ENCODE data around the gene ATP2C1. TPM values are rescaled to one million over a fixed set of nuclear protein-coding genes. Genes with fewer than 3 reads are reported as not detected.

The ATP2C1 gene
- total RNA-seq, 2 experiments from 2014 or later: 40.9 to 44.0 TPM

GRCh38 chr3:130976706-130977105, 82.8 kb downstream of the ATP2C1 start:
- Mint-ChIP-seq H3K9me3 (no peaks in the 10 kb centered on the region), H3K4me3 (no peak overlapping the region), H3K27ac (no peak overlapping the region), H3K4me1 (ENCODE audit: low read depth) (no peaks in the 10 kb centered on the region), H3K27me3 (no peaks in the 10 kb centered on the region), H3K36me3 (ENCODE audit: low read depth) (peaks cover 90% of the 10 kb centered on the region)
- no peaks in the 10 kb centered on the region for H3K27me3 ChIP-seq (ENCODE audit: control insufficient read depth in 1 of 2, insufficient read depth in 2 of 2, low read length in 2 of 2)
- CTCF ChIA-PET: no interaction called here
- H3K4me1 ChIP-seq (ENCODE audit: insufficient read depth, low read length): no peaks in the 10 kb centered on the region
- ATAC-seq (ENCODE audit: poor library complexity) (no peak), DNase-seq (no peak)
- peaks cover 49% of the 10 kb centered on the region for H3K36me3 ChIP-seq (ENCODE audit: insufficient read depth, low read length)
- intact Hi-C loops (cut with DNase I, micrococcal nuclease): no loop called here
- no peaks in the 10 kb centered on the region for H3K9me3 ChIP-seq (ENCODE audit: control insufficient read depth in 1 of 2, insufficient read depth in 1 of 2, low read length in 2 of 2)
- TF ChIP-seq, protein P1, sequence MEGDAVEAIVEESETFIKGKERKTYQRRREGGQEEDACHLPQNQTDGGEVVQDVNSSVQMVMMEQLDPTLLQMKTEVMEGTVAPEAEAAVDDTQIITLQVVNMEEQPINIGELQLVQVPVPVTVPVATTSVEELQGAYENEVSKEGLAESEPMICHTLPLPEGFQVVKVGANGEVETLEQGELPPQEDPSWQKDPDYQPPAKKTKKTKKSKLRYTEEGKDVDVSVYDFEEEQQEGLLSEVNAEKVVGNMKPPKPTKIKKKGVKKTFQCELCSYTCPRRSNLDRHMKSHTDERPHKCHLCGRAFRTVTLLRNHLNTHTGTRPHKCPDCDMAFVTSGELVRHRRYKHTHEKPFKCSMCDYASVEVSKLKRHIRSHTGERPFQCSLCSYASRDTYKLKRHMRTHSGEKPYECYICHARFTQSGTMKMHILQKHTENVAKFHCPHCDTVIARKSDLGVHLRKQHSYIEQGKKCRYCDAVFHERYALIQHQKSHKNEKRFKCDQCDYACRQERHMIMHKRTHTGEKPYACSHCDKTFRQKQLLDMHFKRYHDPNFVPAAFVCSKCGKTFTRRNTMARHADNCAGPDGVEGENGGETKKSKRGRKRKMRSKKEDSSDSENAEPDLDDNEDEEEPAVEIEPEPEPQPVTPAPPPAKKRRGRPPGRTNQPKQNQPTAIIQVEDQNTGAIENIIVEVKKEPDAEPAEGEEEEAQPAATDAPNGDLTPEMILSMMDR (IDR thresholded peaks at IDR 0.05): no peak
- no peak overlapping the region for H3K4me3 ChIP-seq (ENCODE audit: low read length)
- POLR2A ChIA-PET: no interaction called here
- no peak overlapping the region for H3K27ac ChIP-seq (ENCODE audit: low read depth in 1 of 2, low read length in 2 of 2)

DNA sequence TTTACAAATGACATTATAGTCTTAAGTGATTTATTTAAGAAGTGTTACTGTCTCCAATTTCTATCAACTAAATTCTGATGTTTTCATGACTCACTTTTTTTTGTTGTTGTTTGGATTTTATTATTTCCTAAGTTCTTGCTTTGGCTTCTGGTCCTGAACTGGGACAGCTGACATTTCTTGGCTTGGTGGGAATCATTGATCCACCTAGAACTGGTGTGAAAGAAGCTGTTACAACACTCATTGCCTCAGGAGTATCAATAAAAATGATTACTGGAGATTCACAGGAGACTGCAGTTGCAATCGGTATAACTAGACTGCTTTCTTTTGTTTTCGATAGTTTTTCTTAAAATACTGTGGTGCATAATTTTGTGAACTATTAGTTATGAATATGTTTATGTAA, 85.2 kb downstream of the ATP2C1 start:
- DNase-seq: no peak
- Histone ChIP-seq H3K27me3 (ENCODE audit: control insufficient read depth in 1 of 2, insufficient read depth in 2 of 2, low read length in 2 of 2) (no peaks in the 10 kb centered on the region), H3K36me3 (ENCODE audit: insufficient read depth, low read length) (peaks cover 46% of the 10 kb centered on the region), H3K4me3 (ENCODE audit: low read length) (no peak overlapping the region), H3K27ac (ENCODE audit: low read depth in 1 of 2, low read length in 2 of 2) (no peak overlapping the region), H3K4me1 (ENCODE audit: insufficient read depth, low read length) (no peaks in the 10 kb centered on the region), H3K9me3 (ENCODE audit: control insufficient read depth in 1 of 2, insufficient read depth in 1 of 2, low read length in 2 of 2) (no peaks in the 10 kb centered on the region)
- Mint-ChIP-seq H3K36me3 (ENCODE audit: low read depth) (peaks cover 90% of the 10 kb centered on the region), H3K27me3 (no peaks in the 10 kb centered on the region), H3K4me3 (no peak overlapping the region), H3K4me1 (ENCODE audit: low read depth) (no peaks in the 10 kb centered on the region), H3K27ac (no peak overlapping the region), H3K9me3 (no peaks in the 10 kb centered on the region)
- CTCF ChIA-PET: interaction anchor here (0.5 kb wide), 1 partner anchor 141 kb away, joined by 3 read pairs; no protein-coding TSS in a partner anchor
- intact Hi-C loops (cut with DNase I, micrococcal nuclease): no loop called here
- TF ChIP-seq, protein P1 (IDR thresholded peaks at IDR 0.05): no peak
- no peak for ATAC-seq (ENCODE audit: poor library complexity)
- POLR2A ChIA-PET: interaction anchor here (0.7 kb wide), 1 partner anchor 13 kb away, joined by 3 read pairs; no protein-coding TSS in a partner anchor

- CTCF ChIA-PET: no interaction called here
- Histone ChIP-seq H3K27ac (ENCODE audit: low read depth in 1 of 2, low read length in 2 of 2) (no peak overlapping the region), H3K36me3 (ENCODE audit: insufficient read depth, low read length) (peaks cover 27% of the 10 kb centered on the region), H3K9me3 (ENCODE audit: control insufficient read depth in 1 of 2, insufficient read depth in 1 of 2, low read length in 2 of 2) (no peaks in the 10 kb centered on the region), H3K4me3 (ENCODE audit: low read length) (no peak overlapping the region), H3K27me3 (ENCODE audit: control insufficient read depth in 1 of 2, insufficient read depth in 2 of 2, low read length in 2 of 2) (no peaks in the 10 kb centered on the region), H3K4me1 (ENCODE audit: insufficient read depth, low read length) (no peaks in the 10 kb centered on the region)
- H3K9me3 Mint-ChIP-seq: no peaks in the 10 kb centered on the region
- H3K27ac Mint-ChIP-seq: no peak overlapping the region
- DNase-seq (no peak), ATAC-seq (ENCODE audit: poor library complexity) (no peak)
- H3K4me1 Mint-ChIP-seq (ENCODE audit: low read depth): no peaks in the 10 kb centered on the region
- TF ChIP-seq, protein P1 (IDR thresholded peaks at IDR 0.05): no peak
- H3K4me3 Mint-ChIP-seq: no peak overlapping the region
- intact Hi-C loops (cut with DNase I, micrococcal nuclease): no loop called here
- peaks cover 80% of the 10 kb centered on the region for H3K36me3 Mint-ChIP-seq (ENCODE audit: low read depth)
- POLR2A ChIA-PET: no interaction called here
- H3K27me3 Mint-ChIP-seq: no peaks in the 10 kb centered on the region
These were observed 87.6 kb downstream of the ATP2C1 start for GRCh38 chr3:130981469-130981868.

All from CD4-positive, alpha-beta T cell (primary cell).